CD4-positive, alpha-beta T cell (primary cell): ENCODE data around the gene RCL1. TPM values are rescaled to one million over a fixed set of nuclear protein-coding genes. Genes with fewer than 3 reads are reported as not detected.
A peak's percentile ranks its signal among the peaks of the same experiment; 100 is the strongest.

ENCODE experiments used
- ATAC-seq: fragments of 200-7000 bp; cut with Tn5 transposase; one replicate; pipeline ENCODE4 v1.10.0; 2022; ENCODE audit warnings: mild to moderate bottlenecking; ENCODE audit not compliant: poor library complexity
- CTCF ChIA-PET: fragments of 350-600 bp; sonication (Branson Sonifier 250); formaldehyde crosslinking; loops from one replicate; lab custom pipeline; 2021; ENCODE audit warnings: antibody characterized with exemption, inconsistent platforms; lab: Charles Lee
- POLR2A ChIA-PET: fragments of 350-600 bp; sonication (Branson Sonifier 250); formaldehyde crosslinking; loops from one replicate; lab custom pipeline; 2021; ENCODE audit warnings: antibody characterized with exemption, inconsistent platforms; lab: Charles Lee
- DNase-seq, 14 experiments: peaks; one replicate each; pipeline ENCODE4 v3.0.0-alpha.2; 2013 to 2020; ENCODE audit warnings: mixed read lengths in 2 of 14
- H3K27ac ChIP-seq, 2 donors: one replicate each; pipeline versions ENCODE4 v1.5.1 to v1.7.0; 2013; ENCODE audit warnings: low read length in 2 of 2, low read depth in 1 of 2, mild to moderate bottlenecking in 1 of 2
- H3K27me3 ChIP-seq, 2 experiments: 1 replicate in 1 of 2; 2 replicates in 1 of 2; pipeline versions ENCODE4 v1.6.1 to v1.7.0; 2013; ENCODE audit warnings: low read length in 2 of 2, control low read depth in 1 of 2, mild to moderate bottlenecking in 1 of 2, moderate library complexity in 1 of 2; ENCODE audit not compliant: insufficient read depth in 2 of 2, control insufficient read depth in 1 of 2
- H3K36me3 ChIP-seq: one replicate; pipeline ENCODE4 v1.6.1; 2013; ENCODE audit warnings: low read length, control low read depth; ENCODE audit not compliant: insufficient read depth
- H3K4me1 ChIP-seq: one replicate; pipeline ENCODE4 v1.6.1; 2013; ENCODE audit warnings: low read length, control low read depth; ENCODE audit not compliant: insufficient read depth
- H3K4me3 ChIP-seq: one replicate; pipeline ENCODE4 v1.5.1; 2013; ENCODE audit warnings: mild to moderate bottlenecking, low read length, moderate library complexity
- H3K9me3 ChIP-seq, 2 experiments: 1 replicate in 1 of 2; 2 replicates in 1 of 2; pipeline versions ENCODE4 v1.6.1 to v1.7.0; 2013; ENCODE audit warnings: low read length in 2 of 2, mild to moderate bottlenecking in 2 of 2, control low read depth in 1 of 2, moderate library complexity in 1 of 2; ENCODE audit not compliant: control insufficient read depth in 1 of 2, insufficient read depth in 1 of 2
- H3K27ac Mint-ChIP-seq: one replicate; pipeline ENCODE4 v1.8.0; 2020; ENCODE audit warnings: mixed read lengths
- H3K27me3 Mint-ChIP-seq: one replicate; pipeline ENCODE4 v1.8.0; 2021; ENCODE audit warnings: mixed read lengths
- H3K36me3 Mint-ChIP-seq: one replicate; pipeline ENCODE4 v1.8.0; 2021; ENCODE audit warnings: low read depth, mixed read lengths
- H3K4me1 Mint-ChIP-seq: one replicate; pipeline ENCODE4 v1.8.0; 2021; ENCODE audit warnings: low read depth, mixed read lengths
- H3K4me3 Mint-ChIP-seq: one replicate; pipeline ENCODE4 v1.8.0; 2020; ENCODE audit warnings: mild to moderate bottlenecking, mixed read lengths
- H3K9me3 Mint-ChIP-seq: one replicate; pipeline ENCODE4 v1.8.0; 2020; ENCODE audit warnings: mixed read lengths
- CTCF ChIP-seq: fragments of 200-600 bp; IDR thresholded peaks from one replicate; pipeline ENCODE4 v1.8.0; 2022; ENCODE audit warnings: antibody characterized with exemption, mild to moderate bottlenecking
- intact Hi-C, 2 experiments: fragments of 100-400 bp; cut with DNase I in 1 of 2; cut with micrococcal nuclease in 1 of 2; formaldehyde crosslinking; loops; one replicate each; pipeline versions ENCODE4 v1.15.1 to v1.9.0; 2023 to 2025; cut with DNase I, micrococcal nuclease
- polyA plus RNA-seq, 2 donors: library from polyadenylated mRNA; unstranded; fragments of 120-200 nt; gene quantifications; one replicate each; pipeline ENCODE4 v1.2.1, GENCODE V29; 2013
- total RNA-seq, 174 experiments: library from RNA in 2 of 174; stranded (reverse) in 2 of 174; gene quantifications; one replicate each; pipeline ENCODE4 v1.2.3 and lab custom pipeline; 2021 to 2026

RCL1 gene
- total RNA-seq (10 to 100 TPM; 33.8 to 35.5 TPM), total RNA-seq (lab: John Stamatoyannopoulos, UW) (16.1 to 153 (median 33.4) reads per million in 172 experiments)
- polyA plus RNA-seq (2013, experiment 1 of 2): 10.4 TPM
- 14.6 TPM for polyA plus RNA-seq (2013, experiment 2 of 2)

- POLR2A ChIA-PET: interaction anchor here (0.6 to 3.9 kb wide), 32 partner anchors 9 to 1965 kb away, joined by 3 to 35 read pairs (median 4); partner anchors contain the start of genes AK3, CD274, CDC37L1 and JAK2
- no peak for TF ChIP-seq CTCF
- peak; percentile 89 for ATAC-seq
- H3K36me3 Mint-ChIP-seq: peaks cover 11% of the 10 kb centered on the region
- peak within 1 kb of the TSS; percentile 97 for H3K4me3 Mint-ChIP-seq
- peak within 1 kb of the TSS; percentile 87 for H3K4me3 ChIP-seq
- H3K27me3 ChIP-seq: no peaks in the 10 kb centered on the region
- H3K9me3 ChIP-seq: no peaks in the 10 kb centered on the region
- H3K4me1 ChIP-seq: peaks cover 25% of the 10 kb centered on the region
- peaks cover 45% of the 10 kb centered on the region for H3K4me1 Mint-ChIP-seq
- DNase-seq: peak; percentile 89 to 98 (median 94)
- H3K9me3 Mint-ChIP-seq: no peaks in the 10 kb centered on the region
- H3K27ac Mint-ChIP-seq: peak within 1 kb of the TSS; percentile 92
- H3K36me3 ChIP-seq: no peaks in the 10 kb centered on the region
- peak within 1 kb of the TSS; percentile 83 to 87 for H3K27ac ChIP-seq
- intact Hi-C loops: loop anchor here (2.0 to 10.0 kb wide), 9 partner anchors 30 to 1948 kb away; partner anchors contain the start of genes PLPP6 (in 2 of the 2), RFX3 (in 2 of the 2), CDC37L1 (in 1 of the 2) and PUM3 (in 1 of the 2)
- CTCF ChIA-PET: interaction anchor here (0.6 to 2.1 kb wide), 6 partner anchors 15 to 55 kb away, joined by 3 to 12 read pairs (median 3); no protein-coding TSS in a partner anchor
- no peaks in the 10 kb centered on the region for H3K27me3 Mint-ChIP-seq
Measured at GRCh38 chr9:4792572-4793458, at the start of gene RCL1. TSS of gene RCL1 (plus strand) at chr9:4792944. CDS start at chr9:4793092, 148 bp downstream.

GRCh38 chr9:4743131-4743875 lies 49.4 kb upstream of the RCL1 start:
- peaks cover 6% of the 10 kb centered on the region for H3K36me3 Mint-ChIP-seq
- ATAC-seq: no peak
- CTCF ChIA-PET: interaction anchor here (0.8 kb wide), 1 partner anchor 16 kb away, joined by 6 read pairs; no protein-coding TSS in a partner anchor
- Histone ChIP-seq H3K4me1 (peaks cover 21% of the 10 kb centered on the region), H3K36me3 (no peaks in the 10 kb centered on the region), H3K27me3 (no peaks in the 10 kb centered on the region), H3K9me3 (no peaks in the 10 kb centered on the region), H3K27ac (no peak overlapping the region), H3K4me3 (no peak overlapping the region)
- no peak for TF ChIP-seq CTCF
- H3K9me3 Mint-ChIP-seq: no peaks in the 10 kb centered on the region
- peaks cover 21% of the 10 kb centered on the region for H3K4me1 Mint-ChIP-seq
- intact Hi-C loops: loop anchor here (2.0 to 10.0 kb wide), 5 partner anchors 49 to 359 kb away; partner anchors contain the start of genes PLPP6 (in 2 of the 2), JAK2 (in 1 of the 2) and RCL1 (in 1 of the 2)
- peak overlapping the region; percentile 68 for H3K27ac Mint-ChIP-seq
- POLR2A ChIA-PET: interaction anchor here (0.9 to 1.2 kb wide), 2 partner anchors 64 to 885 kb away, joined by 3 to 4 read pairs; partner anchors contain the start of genes CDC37L1 and RIC1
- DNase-seq: no peak
- H3K4me3 Mint-ChIP-seq: peak overlapping the region; percentile 95
- H3K27me3 Mint-ChIP-seq: no peaks in the 10 kb centered on the region
